Panc1 (cell line): ENCODE data around the gene ZNF608.

ENCODE experiments used
- POLR2AphosphoS5 ChIP-seq: IDR thresholded peaks from 2 replicates; pipeline ENCODE4 v1.6.1; 2012; ENCODE audit warnings: mild to moderate bottlenecking, low read depth, low read length, moderate library complexity
- TCF7L2 ChIP-seq: IDR thresholded peaks from 2 replicates; pipeline ENCODE4 v1.6.1; 2011; ENCODE audit warnings: mild to moderate bottlenecking, low read depth, low read length, inconsistent platforms
- TF ChIP-seq, protein P1 (sequence below): fragments of 450-650 bp; IDR thresholded peaks from 2 replicates; pipeline ENCODE4 v1.5.1; 2017; ENCODE audit warnings: mild to moderate bottlenecking

GRCh38 chr5:124726631-124727362, 19.6 kb downstream of the ZNF608 start:
- TF ChIP-seq, protein P1, sequence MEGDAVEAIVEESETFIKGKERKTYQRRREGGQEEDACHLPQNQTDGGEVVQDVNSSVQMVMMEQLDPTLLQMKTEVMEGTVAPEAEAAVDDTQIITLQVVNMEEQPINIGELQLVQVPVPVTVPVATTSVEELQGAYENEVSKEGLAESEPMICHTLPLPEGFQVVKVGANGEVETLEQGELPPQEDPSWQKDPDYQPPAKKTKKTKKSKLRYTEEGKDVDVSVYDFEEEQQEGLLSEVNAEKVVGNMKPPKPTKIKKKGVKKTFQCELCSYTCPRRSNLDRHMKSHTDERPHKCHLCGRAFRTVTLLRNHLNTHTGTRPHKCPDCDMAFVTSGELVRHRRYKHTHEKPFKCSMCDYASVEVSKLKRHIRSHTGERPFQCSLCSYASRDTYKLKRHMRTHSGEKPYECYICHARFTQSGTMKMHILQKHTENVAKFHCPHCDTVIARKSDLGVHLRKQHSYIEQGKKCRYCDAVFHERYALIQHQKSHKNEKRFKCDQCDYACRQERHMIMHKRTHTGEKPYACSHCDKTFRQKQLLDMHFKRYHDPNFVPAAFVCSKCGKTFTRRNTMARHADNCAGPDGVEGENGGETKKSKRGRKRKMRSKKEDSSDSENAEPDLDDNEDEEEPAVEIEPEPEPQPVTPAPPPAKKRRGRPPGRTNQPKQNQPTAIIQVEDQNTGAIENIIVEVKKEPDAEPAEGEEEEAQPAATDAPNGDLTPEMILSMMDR: no peak
- TF ChIP-seq TCF7L2 (no peak), POLR2AphosphoS5 (no peak)
